Measurements from ENCODE around the gene PIGU. TPM values are rescaled to one million over a fixed set of nuclear protein-coding genes. Genes with fewer than 3 reads are reported as not detected.

Gene PIGU
- total and polyA plus RNA-seq, 2 of the 13 experiments (the other 11 are each of a cell fraction or from before 2014, with no cell fraction given) = 45.5 to 231 TPM

DNA sequence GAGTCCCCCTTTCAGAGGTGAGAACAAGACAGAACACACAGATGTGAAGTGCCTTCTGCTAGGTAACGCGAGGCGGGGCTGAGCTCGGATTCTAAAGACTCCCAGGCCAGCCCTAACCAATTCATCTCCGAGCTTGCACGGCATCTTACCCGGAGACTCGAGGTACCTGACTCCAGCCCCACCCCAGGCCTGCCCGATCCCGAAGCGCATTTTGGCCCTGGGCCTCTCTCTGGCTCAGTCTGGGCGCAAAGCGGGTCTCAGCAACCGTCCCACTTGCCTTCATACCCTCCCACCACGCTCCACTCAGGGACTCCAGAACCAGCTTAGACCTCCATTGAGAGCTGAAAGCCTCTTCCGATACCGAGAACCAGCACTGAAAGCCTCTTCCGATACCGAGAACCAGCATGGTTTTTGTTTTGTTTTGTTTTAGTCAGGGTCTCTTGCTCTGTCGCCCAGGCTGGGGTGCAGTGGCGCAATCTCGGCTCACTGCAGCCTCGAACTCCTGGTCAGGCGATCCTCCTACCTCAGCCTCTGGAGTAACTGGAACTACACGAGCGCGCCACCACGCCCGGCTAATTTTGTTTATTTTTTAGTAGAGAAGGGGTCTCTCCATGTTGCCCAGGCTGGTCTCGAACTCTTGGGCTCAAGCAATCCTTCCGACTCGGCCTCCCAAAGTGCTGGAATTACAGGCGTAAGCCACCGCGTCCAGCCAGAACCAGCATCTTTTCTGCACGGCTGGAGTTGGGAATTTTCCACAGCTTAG, 161.2 kb downstream of the PIGU start (continued):
- TF ChIP-seq RERE (CRISPR knock-in tag; IDR thresholded peaks at IDR 0.05; ENCODE audit: low read depth) (no peak), HMG20B (CRISPR knock-in tag; conservative IDR thresholded peaks at IDR 0.05) (no peak), HNF1A (IDR thresholded peaks at IDR 0.05; ENCODE audit: low read depth) (0 out of 2 replicates have a peak, but pooled peaks have one; percentile 9), HNF1A (CRISPR knock-in tag; IDR thresholded peaks at IDR 0.05; ENCODE audit: borderline replicate concordance) (0 out of 2 replicates have a peak, but pooled peaks have one; percentile 64), ZFP37 (CRISPR knock-in tag; IDR thresholded peaks at IDR 0.05; ENCODE audit: borderline replicate concordance) (no peak), TEAD2 (CRISPR knock-in tag; IDR thresholded peaks at IDR 0.05) (no peak), CERS6 (CRISPR knock-in tag; IDR thresholded peaks at IDR 0.05) (0 out of 2 replicates have a peak, but pooled peaks have one; percentile 21), MYC (CRISPR knock-in tag; IDR thresholded peaks at IDR 0.05; ENCODE audit: borderline replicate concordance) (peak; percentile 34), ZNF788 (CRISPR knock-in tag; IDR thresholded peaks at IDR 0.05; ENCODE audit: borderline replicate concordance) (peak; percentile 74)
- TF ChIP-seq, protein P1, sequence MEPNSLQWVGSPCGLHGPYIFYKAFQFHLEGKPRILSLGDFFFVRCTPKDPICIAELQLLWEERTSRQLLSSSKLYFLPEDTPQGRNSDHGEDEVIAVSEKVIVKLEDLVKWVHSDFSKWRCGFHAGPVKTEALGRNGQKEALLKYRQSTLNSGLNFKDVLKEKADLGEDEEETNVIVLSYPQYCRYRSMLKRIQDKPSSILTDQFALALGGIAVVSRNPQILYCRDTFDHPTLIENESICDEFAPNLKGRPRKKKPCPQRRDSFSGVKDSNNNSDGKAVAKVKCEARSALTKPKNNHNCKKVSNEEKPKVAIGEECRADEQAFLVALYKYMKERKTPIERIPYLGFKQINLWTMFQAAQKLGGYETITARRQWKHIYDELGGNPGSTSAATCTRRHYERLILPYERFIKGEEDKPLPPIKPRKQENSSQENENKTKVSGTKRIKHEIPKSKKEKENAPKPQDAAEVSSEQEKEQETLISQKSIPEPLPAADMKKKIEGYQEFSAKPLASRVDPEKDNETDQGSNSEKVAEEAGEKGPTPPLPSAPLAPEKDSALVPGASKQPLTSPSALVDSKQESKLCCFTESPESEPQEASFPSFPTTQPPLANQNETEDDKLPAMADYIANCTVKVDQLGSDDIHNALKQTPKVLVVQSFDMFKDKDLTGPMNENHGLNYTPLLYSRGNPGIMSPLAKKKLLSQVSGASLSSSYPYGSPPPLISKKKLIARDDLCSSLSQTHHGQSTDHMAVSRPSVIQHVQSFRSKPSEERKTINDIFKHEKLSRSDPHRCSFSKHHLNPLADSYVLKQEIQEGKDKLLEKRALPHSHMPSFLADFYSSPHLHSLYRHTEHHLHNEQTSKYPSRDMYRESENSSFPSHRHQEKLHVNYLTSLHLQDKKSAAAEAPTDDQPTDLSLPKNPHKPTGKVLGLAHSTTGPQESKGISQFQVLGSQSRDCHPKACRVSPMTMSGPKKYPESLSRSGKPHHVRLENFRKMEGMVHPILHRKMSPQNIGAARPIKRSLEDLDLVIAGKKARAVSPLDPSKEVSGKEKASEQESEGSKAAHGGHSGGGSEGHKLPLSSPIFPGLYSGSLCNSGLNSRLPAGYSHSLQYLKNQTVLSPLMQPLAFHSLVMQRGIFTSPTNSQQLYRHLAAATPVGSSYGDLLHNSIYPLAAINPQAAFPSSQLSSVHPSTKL (CRISPR knock-in tag; IDR thresholded peaks at IDR 0.05) = no peak
- TF ChIP-seq, protein P2, sequence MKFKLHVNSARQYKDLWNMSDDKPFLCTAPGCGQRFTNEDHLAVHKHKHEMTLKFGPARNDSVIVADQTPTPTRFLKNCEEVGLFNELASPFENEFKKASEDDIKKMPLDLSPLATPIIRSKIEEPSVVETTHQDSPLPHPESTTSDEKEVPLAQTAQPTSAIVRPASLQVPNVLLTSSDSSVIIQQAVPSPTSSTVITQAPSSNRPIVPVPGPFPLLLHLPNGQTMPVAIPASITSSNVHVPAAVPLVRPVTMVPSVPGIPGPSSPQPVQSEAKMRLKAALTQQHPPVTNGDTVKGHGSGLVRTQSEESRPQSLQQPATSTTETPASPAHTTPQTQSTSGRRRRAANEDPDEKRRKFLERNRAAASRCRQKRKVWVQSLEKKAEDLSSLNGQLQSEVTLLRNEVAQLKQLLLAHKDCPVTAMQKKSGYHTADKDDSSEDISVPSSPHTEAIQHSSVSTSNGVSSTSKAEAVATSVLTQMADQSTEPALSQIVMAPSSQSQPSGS (CRISPR knock-in tag; IDR thresholded peaks at IDR 0.05) = 0 out of 2 replicates have a peak, but pooled peaks have one; percentile 7
